M059J (cell line): ENCODE results near the gene TGFB1I1. TPM values are rescaled to one million over a fixed set of nuclear protein-coding genes. Genes with fewer than 3 reads are reported as not detected.
A peak's percentile ranks its signal among the peaks of the same experiment; 100 is the strongest.
"Not testable (repeated sequence)": the region's sequence is repeated elsewhere in the genome, so short reads cannot be mapped to it uniquely, and the experiment has no call there.

Experiments used
- DNase-seq: peaks from one replicate; pipeline ENCODE4 v3.0.0-alpha.2; 2012; ENCODE audit warnings: low read depth
- total RNA-seq: library from RNA; depleted of rRNA; stranded (reverse); fragments of >200 nt; shearing (Covaris generic); gene quantifications from 2 replicates; pipeline ENCODE4 v1.2.3, GENCODE V29; 2014; rRNA removed

TGFB1I1 gene
- total RNA-seq = 32.8 and 37.5 TPM in 2 replicates

GRCh38 chr16:31471875-31472708 is at the start of gene TGFB1I1:
Gene TGFB1I1, plus strand, starts transcription at chr16:31472152. Its CDS starts 37 bp downstream, at chr16:31472189.
- DNase-seq = peak; percentile 73

GRCh38 chr16:31423241-31423640 is 48.7 kb upstream of the TGFB1I1 start:
- DNase-seq = no peak

DNA sequence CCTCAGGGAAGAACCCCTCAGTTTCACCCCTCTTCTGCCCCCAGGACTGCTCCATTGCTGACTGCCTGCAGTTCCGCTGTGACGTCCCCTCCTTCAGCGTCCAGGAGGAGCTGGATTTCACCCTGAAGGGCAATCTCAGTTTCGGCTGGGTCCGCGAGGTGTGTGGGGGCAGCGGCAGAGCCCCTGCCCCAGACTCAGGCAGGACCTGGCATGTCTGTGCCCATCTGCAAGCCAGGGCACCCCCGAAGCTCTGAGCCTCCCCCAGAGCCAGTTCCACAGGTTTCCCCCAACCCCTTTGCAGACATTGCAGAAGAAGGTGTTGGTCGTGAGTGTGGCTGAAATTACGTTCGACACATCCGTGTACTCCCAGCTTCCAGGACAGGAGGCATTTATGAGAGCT is 48.2 kb upstream of the TGFB1I1 start:
- no peak for DNase-seq

- DNase-seq = peak; percentile 22
Measured at GRCh38 chr16:31427441-31428278, 44.3 kb upstream of the TGFB1I1 start.

- DNase-seq = no peak
Measured at GRCh38 chr16:31428279-31428597, 43.7 kb upstream of the TGFB1I1 start, which contains the start of gene COX6A2. Gene COX6A2, minus strand, starts transcription at chr16:31428360. Its CDS starts 35 bp downstream, at chr16:31428325.

- DNase-seq = no peak
Measured at GRCh38 chr16:31428638-31429247, 43.2 kb upstream of the TGFB1I1 start.

- DNase-seq = no peak
Measured at GRCh38 chr16:31429314-31429713, 42.6 kb upstream of the TGFB1I1 start.

DNA sequence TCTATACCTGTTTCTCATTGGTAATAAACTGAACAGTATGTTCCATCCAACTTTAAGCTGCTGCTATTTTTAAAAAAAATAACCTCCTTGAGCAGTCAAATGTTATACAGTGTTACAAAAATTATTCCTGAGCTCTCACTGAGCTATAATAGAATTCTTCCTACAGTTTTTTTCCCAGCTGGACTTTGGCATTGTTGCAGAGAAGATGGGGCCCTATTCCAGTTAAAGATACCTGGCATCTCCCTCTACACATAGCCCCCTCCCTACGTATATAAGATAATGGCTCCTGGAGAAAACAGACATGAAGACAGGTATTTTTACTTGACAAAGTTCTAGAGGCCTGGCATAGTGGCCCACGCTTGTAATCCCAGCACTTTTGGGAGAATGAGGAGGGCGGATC is 42.2 kb upstream of the TGFB1I1 start:
- DNase-seq = no peak

DNA sequence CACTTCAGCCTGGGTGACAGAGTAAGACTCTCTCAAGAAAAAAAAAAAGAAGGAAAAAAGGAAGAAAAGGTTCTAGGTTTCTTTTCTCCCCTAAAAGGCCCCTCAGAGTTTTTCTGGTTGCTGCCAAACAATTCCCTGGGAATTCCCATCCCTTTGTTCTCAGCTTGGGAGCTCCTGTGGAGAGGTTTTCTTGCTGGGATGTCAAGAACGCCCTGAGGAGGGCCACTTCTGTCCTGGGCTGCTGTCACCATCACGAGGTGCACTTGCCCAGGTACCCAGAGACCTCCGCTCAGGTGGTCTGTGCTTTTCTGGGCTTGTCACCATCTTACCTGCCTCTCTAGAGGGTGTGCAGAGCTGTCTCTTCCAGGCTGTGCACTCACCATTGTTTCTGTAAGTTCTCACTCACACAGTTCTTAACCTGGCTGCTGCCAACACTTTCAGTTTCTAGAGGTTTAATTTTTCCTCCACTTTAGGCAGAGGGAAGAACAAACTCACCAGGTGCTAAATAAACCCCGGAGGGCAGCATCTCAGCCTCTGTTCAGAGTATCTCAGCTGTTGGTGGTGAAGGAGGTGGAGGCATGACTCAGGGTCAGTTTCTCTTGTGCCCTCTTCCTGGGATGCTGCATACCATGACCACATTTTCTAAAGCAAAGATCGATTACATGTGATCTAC is 41.4 kb upstream of the TGFB1I1 start:
- no peak for DNase-seq

DNA sequence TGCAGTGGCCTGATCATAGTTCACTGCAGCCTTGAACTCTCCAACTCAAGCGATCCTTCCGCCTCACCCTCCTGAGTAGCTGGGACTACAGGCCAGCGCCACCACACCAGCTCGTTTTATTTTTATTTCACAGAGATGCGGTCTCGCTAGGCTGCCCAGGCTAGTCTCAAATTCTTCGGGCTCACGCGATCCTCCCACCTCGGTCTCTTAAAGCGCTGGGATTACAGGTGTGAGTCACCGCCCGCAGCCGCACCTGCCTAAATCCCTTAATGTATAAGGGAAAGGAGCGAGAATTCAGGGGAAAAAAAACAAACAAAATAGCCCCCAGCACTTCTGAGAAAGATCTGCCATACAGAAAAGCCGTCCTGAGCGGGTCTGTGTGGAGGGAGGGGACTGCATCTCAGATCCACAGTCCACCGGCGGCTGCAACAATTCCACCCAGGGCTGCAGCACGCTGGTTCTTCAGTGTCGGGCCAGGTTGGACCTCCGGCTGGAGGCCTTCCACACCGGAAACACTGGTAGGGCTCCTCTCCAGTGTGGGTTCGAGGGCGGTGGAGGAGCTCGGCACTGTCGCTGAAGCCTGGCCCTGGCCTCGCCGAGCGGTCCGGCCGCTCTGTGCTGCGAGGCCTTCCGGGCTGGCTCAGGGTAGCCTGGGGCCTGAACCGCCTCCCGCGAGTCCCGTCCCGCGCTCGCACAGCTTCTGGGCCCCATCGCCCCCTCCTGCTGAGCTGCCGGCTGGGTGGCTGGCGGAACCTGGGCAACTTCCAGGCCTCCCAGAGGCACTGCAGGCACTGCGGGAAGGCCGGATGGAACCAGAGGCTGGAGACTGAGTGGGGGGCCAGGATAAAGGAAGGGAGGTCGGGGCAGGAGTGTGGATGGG is 36.4 kb upstream of the TGFB1I1 start:
- DNase-seq = no peak

- DNase-seq = no peak
Measured at GRCh38 chr16:31436221-31437045, 35.5 kb upstream of the TGFB1I1 start.

DNA sequence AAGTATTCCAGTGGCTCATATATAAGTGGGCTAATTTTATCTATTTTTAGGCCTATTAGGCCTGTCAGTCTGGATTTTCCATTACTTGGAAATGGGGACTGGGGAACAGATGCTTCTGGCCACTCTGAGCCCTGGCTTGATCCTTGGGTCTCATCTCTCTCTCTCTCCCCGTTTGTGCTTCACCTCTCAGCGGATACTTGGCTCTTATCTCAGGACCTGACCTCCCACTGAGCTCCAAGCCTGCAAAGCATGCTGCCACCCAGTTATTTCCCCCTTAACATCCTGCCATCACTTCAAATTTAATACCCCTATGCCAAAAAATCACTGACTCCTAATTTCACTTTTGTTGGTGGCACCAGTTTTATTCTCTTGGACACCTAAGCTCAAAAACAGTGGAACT is 33.5 kb upstream of the TGFB1I1 start:
- DNase-seq = no peak

GRCh38 chr16:31439023-31439422 is 32.9 kb upstream of the TGFB1I1 start:
- DNase-seq = not testable (repeated sequence)

DNA sequence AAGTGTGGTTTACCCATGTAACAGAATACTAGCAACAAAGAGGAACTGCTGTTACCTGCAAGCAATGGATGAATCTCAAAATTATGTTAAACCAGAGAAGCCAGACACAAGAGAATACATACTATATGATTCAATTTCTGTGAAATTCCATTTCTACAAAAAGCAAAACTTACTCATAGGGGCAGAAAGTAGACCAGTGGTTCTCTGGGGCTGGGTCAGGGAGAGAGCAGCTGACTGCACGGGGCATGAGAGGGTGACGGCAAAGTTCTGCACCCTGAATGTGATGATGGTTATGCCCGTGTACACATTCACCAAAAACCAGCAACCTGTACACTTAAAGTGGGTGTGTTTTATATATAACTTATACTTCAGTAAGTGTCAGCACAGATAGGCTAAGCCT is 32.4 kb upstream of the TGFB1I1 start:
- DNase-seq = no peak

GRCh38 chr16:31440516-31441184 is 31.3 kb upstream of the TGFB1I1 start:
- no peak for DNase-seq

DNA sequence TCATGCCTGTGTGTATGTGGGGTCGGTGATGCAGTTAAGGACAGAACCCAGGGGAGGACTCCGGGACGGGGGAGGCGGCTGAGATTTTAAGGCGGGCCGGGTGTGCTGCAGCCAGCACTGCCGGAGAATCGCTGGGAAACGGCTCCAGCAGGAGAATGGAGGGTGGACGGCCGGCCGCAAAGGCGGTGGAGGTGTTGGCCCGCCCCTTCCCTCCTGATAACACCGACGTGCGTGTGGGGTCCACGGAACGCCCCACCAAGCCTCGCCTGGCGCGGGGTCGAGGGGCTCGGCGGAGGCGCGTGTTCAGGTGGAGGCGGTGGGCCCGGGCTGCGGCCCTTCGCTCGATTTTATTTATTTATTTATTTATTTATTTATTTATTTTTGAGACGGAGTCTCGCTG is 30.0 kb upstream of the TGFB1I1 start:
- DNase-seq = no peak

DNA sequence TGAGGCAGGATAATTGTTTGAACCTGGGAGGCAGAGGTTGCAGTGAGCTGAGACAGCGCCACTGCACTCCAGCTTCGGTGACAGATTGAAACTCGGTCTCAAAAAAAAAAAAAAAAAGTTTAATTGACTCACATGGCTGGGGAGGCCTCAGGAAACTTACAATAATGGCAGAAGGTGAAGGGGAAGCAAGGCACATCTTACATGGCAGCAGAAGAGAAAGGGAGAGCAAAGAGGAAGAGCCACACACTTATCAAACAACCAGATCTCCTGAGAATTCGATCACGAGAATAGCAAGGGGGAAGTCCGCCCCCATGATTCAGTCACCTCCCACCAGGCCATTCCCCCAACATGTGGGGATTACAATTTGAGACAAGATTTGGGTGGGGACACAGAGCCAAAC is 26.0 kb upstream of the TGFB1I1 start:
- DNase-seq = not testable (repeated sequence)

- no peak for DNase-seq
Measured at GRCh38 chr16:31451201-31451600, 20.8 kb upstream of the TGFB1I1 start.

DNA sequence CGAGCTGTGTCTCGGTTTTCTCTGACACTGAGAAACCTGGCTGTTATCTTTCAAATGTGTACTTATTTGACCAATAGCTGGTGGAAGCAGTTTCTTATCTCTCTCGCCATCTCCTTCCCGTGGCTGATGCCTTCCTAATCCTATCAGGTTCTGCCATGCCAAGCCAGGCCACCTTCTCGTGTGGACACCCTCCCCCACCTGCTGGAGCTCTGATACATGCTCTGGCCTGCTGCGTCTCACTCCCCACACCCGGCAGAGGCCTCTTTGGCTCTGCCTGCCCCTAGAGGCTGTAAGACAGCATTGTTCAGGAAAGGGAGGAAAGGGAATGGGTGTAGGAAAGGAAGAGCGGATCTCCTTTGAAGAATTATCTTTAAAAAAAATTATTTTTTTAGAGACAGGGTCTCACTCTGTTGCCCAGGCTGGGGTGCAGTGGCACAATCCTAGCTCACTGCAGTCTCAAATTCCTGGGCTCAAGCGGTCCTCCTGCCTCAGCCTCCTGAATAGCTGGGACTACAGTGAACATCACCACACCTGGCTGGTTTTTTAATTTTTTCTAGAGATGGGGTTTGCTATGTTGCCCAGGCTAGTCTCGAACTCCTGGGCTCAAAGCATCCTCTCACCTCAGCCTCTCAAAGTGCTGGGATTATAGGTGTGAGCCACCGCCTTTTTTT is 20.1 kb upstream of the TGFB1I1 start:
- peak; percentile 69 for DNase-seq
